ENCODE measurements around the gene CLEC4M.
"Not testable (repeated sequence)": the region's sequence is repeated elsewhere in the genome, so short reads cannot be mapped to it uniquely, and the experiment has no call there.

Gene CLEC4M

GRCh38 chr19:7816040-7816439 lies 53.0 kb downstream of the CLEC4M start:
- not testable (repeated sequence) for DNase-seq

- peak; percentile 13 for DNase-seq
These were observed 54.8 kb downstream of the CLEC4M start for GRCh38 chr19:7817801-7818200.

- no peak for DNase-seq
These were observed 55.8 kb downstream of the CLEC4M start for GRCh38 chr19:7818806-7819205.

All from GF-D8 (cell line).